ENCODE data around the gene SNX24. TPM values are rescaled to one million over a fixed set of nuclear protein-coding genes. Genes with fewer than 3 reads are reported as not detected.

The SNX24 gene
- total RNA-seq, 2 donors from 2014 or later = 9.8 to 13.3 TPM

DNA sequence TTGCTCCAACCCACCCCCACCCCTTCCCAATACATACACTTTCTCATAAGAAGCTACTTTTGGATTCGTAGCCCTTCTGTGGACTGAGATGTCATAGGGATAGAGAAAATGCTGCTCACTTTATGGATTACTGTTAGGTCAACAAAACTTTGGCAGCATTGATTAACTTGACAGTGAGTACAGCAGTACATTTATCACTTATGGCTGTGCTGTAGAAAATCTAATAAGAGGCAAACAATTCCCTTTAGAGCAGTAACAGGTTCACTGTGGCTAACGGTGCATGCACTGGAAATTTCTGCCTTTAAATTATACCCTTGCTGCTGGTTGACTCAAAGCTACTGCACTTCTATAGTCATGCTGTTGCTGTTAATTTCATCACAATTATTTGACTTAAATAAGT is 131.9 kb downstream of the SNX24 start:
- Histone ChIP-seq H3K36me3 (no peaks in the 10 kb centered on the region), H3K9me3 (no peaks in the 10 kb centered on the region), H3K27ac (no peak overlapping the region), H3K27me3 (replicated peaks; ENCODE audit: insufficient read depth) (no peaks in the 10 kb centered on the region), H3K4me1 (replicated peaks) (no peaks in the 10 kb centered on the region), H3K4me3 (no peak overlapping the region)
- TF ChIP-seq, protein P1, sequence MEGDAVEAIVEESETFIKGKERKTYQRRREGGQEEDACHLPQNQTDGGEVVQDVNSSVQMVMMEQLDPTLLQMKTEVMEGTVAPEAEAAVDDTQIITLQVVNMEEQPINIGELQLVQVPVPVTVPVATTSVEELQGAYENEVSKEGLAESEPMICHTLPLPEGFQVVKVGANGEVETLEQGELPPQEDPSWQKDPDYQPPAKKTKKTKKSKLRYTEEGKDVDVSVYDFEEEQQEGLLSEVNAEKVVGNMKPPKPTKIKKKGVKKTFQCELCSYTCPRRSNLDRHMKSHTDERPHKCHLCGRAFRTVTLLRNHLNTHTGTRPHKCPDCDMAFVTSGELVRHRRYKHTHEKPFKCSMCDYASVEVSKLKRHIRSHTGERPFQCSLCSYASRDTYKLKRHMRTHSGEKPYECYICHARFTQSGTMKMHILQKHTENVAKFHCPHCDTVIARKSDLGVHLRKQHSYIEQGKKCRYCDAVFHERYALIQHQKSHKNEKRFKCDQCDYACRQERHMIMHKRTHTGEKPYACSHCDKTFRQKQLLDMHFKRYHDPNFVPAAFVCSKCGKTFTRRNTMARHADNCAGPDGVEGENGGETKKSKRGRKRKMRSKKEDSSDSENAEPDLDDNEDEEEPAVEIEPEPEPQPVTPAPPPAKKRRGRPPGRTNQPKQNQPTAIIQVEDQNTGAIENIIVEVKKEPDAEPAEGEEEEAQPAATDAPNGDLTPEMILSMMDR (IDR thresholded peaks at IDR 0.05) = no peak
- TF ChIP-seq POLR2A (IDR thresholded peaks at IDR 0.05) (no peak), POLR2AphosphoS5 (IDR thresholded peaks at IDR 0.05) (no peak)
- no peak for DNase-seq (ENCODE audit: low spot score)
- 70% methylated on average over 2 of the region's 2 CpGs for WGBS
- intact Hi-C loops (cut with DNase I) = no loop called here

DNA sequence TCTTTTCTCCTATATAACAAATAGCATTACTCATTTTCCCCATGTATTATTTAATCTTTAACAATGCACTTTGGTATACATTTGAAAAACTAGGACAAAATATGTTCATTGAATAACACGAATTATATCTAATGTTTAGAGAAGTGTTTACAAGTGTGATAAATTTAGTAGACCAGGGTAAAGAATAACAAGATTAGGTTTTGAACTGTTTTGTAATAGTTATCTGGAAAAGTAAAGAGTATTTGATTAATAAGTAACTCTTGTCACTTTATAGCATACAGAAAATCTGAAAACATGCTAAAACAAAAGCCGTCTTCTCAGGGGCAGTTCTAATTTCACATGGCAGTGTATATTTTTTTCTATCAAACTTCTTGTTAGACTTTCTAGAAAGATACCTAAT is 132.7 kb downstream of the SNX24 start:
- intact Hi-C loops (cut with DNase I) = no loop called here
- H3K27ac ChIP-seq = no peak overlapping the region
- H3K4me1 ChIP-seq (replicated peaks) = no peaks in the 10 kb centered on the region
- no peaks in the 10 kb centered on the region for H3K27me3 ChIP-seq (replicated peaks; ENCODE audit: insufficient read depth)
- no peaks in the 10 kb centered on the region for H3K9me3 ChIP-seq
- TF ChIP-seq POLR2AphosphoS5 (IDR thresholded peaks at IDR 0.05) = no peak
- no peak for TF ChIP-seq POLR2A (IDR thresholded peaks at IDR 0.05)
- TF ChIP-seq, protein P1 (IDR thresholded peaks at IDR 0.05) = no peak
- no peaks in the 10 kb centered on the region for H3K36me3 ChIP-seq
- 75% methylated on average over 2 of the region's 2 CpGs for WGBS
- DNase-seq (ENCODE audit: low spot score) = no peak
- no peak overlapping the region for H3K4me3 ChIP-seq

DNA sequence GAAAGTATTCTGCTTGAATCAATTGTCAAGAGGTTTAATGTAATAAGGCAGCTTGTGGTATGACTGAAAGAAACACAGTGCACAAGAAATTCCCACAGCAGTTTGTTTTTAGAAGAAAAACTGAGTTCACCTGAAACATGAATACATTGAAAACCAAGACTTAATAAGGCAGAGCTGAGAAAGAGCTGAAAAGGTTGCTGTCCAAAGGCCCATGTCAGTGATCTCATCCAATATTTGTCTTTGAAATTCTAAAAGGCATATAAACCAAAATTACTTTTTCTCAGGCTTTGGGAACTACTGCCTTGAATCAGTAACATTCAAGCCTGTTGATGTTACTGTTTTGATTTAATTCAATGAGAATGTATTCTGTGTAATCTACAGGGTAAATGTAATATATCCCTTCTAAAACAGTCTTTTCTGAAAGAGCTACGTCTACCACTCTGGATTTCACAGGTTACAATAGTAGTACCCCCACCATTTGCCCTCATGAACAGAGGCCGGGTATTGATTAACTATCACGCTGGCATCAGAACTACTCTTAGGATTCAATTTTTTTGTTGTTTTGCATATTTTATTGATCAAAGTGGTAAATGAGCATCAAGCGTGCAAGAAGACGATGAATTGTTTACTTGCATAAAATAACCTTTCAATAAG is 133.4 kb downstream of the SNX24 start:
- Histone ChIP-seq H3K27me3 (replicated peaks; ENCODE audit: insufficient read depth) (no peaks in the 10 kb centered on the region), H3K4me1 (replicated peaks) (no peaks in the 10 kb centered on the region), H3K36me3 (no peaks in the 10 kb centered on the region), H3K9me3 (no peaks in the 10 kb centered on the region), H3K27ac (no peak overlapping the region), H3K4me3 (no peak overlapping the region)
- TF ChIP-seq, protein P1 (IDR thresholded peaks at IDR 0.05) = no peak
- TF ChIP-seq POLR2AphosphoS5 (IDR thresholded peaks at IDR 0.05) = no peak
- no peak for TF ChIP-seq POLR2A (IDR thresholded peaks at IDR 0.05)
- WGBS = 78% methylated on average over 5 of the region's 5 CpGs
- DNase-seq (ENCODE audit: low spot score) = no peak
- intact Hi-C loops (cut with DNase I) = no loop called here

DNA sequence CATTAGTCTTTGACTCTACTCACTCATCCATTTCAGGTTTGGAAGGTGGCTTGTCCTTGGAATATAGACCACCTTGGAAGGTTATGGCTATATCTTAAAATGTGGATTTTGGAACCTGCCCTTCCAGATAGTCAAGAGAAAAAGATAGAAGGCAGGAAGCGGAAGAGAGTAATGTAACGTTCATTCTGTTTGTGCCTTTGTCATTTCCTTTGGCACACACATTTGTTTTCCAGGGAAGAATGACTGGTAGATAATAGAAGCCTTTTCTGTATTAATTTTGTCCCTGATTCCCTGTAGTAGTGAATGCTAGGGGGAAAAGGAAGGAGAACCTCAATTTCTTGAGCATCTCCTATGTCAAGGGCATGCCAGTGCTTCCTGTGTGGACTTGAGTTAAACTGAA is 136.4 kb downstream of the SNX24 start:
- no peaks in the 10 kb centered on the region for H3K4me1 ChIP-seq (replicated peaks)
- no peaks in the 10 kb centered on the region for H3K27me3 ChIP-seq (replicated peaks; ENCODE audit: insufficient read depth)
- no peaks in the 10 kb centered on the region for H3K9me3 ChIP-seq
- DNase-seq (ENCODE audit: low spot score) = no peak
- H3K4me3 ChIP-seq = no peak overlapping the region
- no peak overlapping the region for H3K27ac ChIP-seq
- 81% methylated on average over 2 of the region's 2 CpGs for WGBS
- no peaks in the 10 kb centered on the region for H3K36me3 ChIP-seq
- TF ChIP-seq POLR2A (IDR thresholded peaks at IDR 0.05) = no peak
- TF ChIP-seq, protein P1 (IDR thresholded peaks at IDR 0.05) = no peak
- no peak for TF ChIP-seq POLR2AphosphoS5 (IDR thresholded peaks at IDR 0.05)
- intact Hi-C loops (cut with DNase I) = no loop called here

DNA sequence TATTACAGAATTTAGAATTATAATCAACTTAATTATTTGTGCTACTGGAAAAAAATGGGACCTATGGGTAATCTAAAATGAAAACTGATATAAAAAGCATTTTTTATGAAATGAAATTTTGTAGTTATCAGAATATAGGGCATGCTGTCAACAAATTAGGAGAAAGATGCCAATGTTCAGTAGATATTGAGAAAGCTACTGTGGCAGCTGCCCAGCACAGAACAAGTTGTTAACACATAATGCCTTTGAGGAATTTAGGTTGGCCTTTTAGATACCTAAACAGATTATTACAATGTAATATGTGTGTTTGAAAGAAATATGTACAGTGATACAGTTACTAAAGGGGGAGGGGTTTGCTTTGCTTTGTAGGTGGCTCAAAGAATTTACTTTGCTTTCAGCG is 137.0 kb downstream of the SNX24 start:
- no peak for TF ChIP-seq POLR2A (IDR thresholded peaks at IDR 0.05)
- TF ChIP-seq, protein P1 (IDR thresholded peaks at IDR 0.05) = no peak
- TF ChIP-seq POLR2AphosphoS5 (IDR thresholded peaks at IDR 0.05) = no peak
- intact Hi-C loops (cut with DNase I) = no loop called here
- Histone ChIP-seq H3K27ac (no peak overlapping the region), H3K36me3 (no peaks in the 10 kb centered on the region), H3K4me3 (no peak overlapping the region), H3K27me3 (replicated peaks; ENCODE audit: insufficient read depth) (no peaks in the 10 kb centered on the region), H3K9me3 (no peaks in the 10 kb centered on the region), H3K4me1 (replicated peaks) (no peaks in the 10 kb centered on the region)
- no peak for DNase-seq (ENCODE audit: low spot score)
- 0% methylated on average over 1 of the region's 1 CpG for WGBS
